Measurements from ENCODE around the gene MBNL1. TPM values are rescaled to one million over a fixed set of nuclear protein-coding genes. Genes with fewer than 3 reads are reported as not detected.
A peak's percentile ranks its signal among the peaks of the same experiment; 100 is the strongest.

The MBNL1 gene
- total RNA-seq, 4 donors from 2014 or later: 261 to 429 (median 389) TPM

GRCh38 chr3:152278756-152279427 lies 10.2 kb downstream of the MBNL1 start:
- TF ChIP-seq CTCF (IDR thresholded peaks at IDR 0.05) (no peak), POLR2A (IDR thresholded peaks at IDR 0.05) (no peak)
- DNase-seq: no peak
- Histone ChIP-seq H3K4me1 (peaks cover 0 to 90% (median 34%) of the 10 kb centered on the region in 4 donors), H3K9me3 (no peaks in the 10 kb centered on the region), H3K4me3 (no peak overlapping the region), H3K36me3 (no peaks in the 10 kb centered on the region), H3K27me3 (no peaks in the 10 kb centered on the region), H3K27ac (peak overlapping the region in 2 of 4 donors; percentile 10 to 22)

GRCh38 chr3:152279479-152279878 lies 10.8 kb downstream of the MBNL1 start:
- no peak for TF ChIP-seq POLR2A (IDR thresholded peaks at IDR 0.05)
- TF ChIP-seq CTCF (IDR thresholded peaks at IDR 0.05): no peak
- no peaks in the 10 kb centered on the region for H3K9me3 ChIP-seq
- H3K4me3 ChIP-seq: no peak overlapping the region
- H3K27me3 ChIP-seq: no peaks in the 10 kb centered on the region
- peaks cover 0 to 90% (median 33%) of the 10 kb centered on the region in 4 donors for H3K4me1 ChIP-seq
- peak overlapping the region in 2 of 4 donors; percentile 10 to 33 for H3K27ac ChIP-seq
- no peak for DNase-seq
- H3K36me3 ChIP-seq: no peaks in the 10 kb centered on the region

- no peaks in the 10 kb centered on the region for H3K27me3 ChIP-seq
- peak overlapping the region in 2 of 4 donors; percentile 13 to 20 for H3K27ac ChIP-seq
- no peaks in the 10 kb centered on the region for H3K36me3 ChIP-seq
- TF ChIP-seq CTCF (IDR thresholded peaks at IDR 0.05) (no peak), POLR2A (IDR thresholded peaks at IDR 0.05) (no peak)
- H3K4me3 ChIP-seq: no peak overlapping the region
- H3K4me1 ChIP-seq: peaks cover 0 to 84% (median 29%) of the 10 kb centered on the region in 4 donors
- no peak for DNase-seq
- H3K9me3 ChIP-seq: no peaks in the 10 kb centered on the region
Measured at GRCh38 chr3:152280539-152280938, 11.8 kb downstream of the MBNL1 start.

GRCh38 chr3:152281133-152281713 lies 12.5 kb downstream of the MBNL1 start:
- no peak overlapping the region for H3K4me3 ChIP-seq
- DNase-seq: no peak

GRCh38 chr3:152282813-152283212 lies 14.1 kb downstream of the MBNL1 start:
- no peak for DNase-seq
- Histone ChIP-seq H3K36me3 (no peaks in the 10 kb centered on the region), H3K9me3 (no peaks in the 10 kb centered on the region), H3K27me3 (no peaks in the 10 kb centered on the region), H3K4me1 (peaks cover 0 to 72% (median 24%) of the 10 kb centered on the region in 4 donors), H3K4me3 (no peak overlapping the region), H3K27ac (peak overlapping the region in 2 of 4 donors; percentile 29 to 58)
- TF ChIP-seq POLR2A (IDR thresholded peaks at IDR 0.05): no peak
- TF ChIP-seq CTCF (IDR thresholded peaks at IDR 0.05): no peak

More at GRCh38 chr3:152281133-152281713, 12.5 kb downstream of the MBNL1 start:
- Histone ChIP-seq H3K27ac (peak overlapping the region in 3 of 4 donors; percentile 3 to 13 (median 12)), H3K4me1 (peaks cover 0 to 84% (median 29%) of the 10 kb centered on the region in 4 donors), H3K27me3 (no peaks in the 10 kb centered on the region), H3K9me3 (no peaks in the 10 kb centered on the region), H3K36me3 (no peaks in the 10 kb centered on the region)
- TF ChIP-seq POLR2A (IDR thresholded peaks at IDR 0.05): no peak
- no peak for TF ChIP-seq CTCF (IDR thresholded peaks at IDR 0.05)
